Measurements from ENCODE around the gene MFAP4.

MFAP4 gene

GRCh38 chr17:19403021-19403420 lies 16.0 kb upstream of the MFAP4 start:
- Histone ChIP-seq H3K36me3 (ENCODE audit: insufficient read depth, low read length) (no peaks in the 10 kb centered on the region), H3K4me3 (ENCODE audit: low read length, poor library complexity, severe bottlenecking) (no peak overlapping the region), H3F3A (ENCODE audit: low read depth) (no peaks in the 10 kb centered on the region), H3K4me1 (ENCODE audit: insufficient read depth, low read length, poor library complexity, severe bottlenecking) (peaks cover 8% of the 10 kb centered on the region), H3K27me3 (ENCODE audit: insufficient read depth, low read length, poor library complexity, severe bottlenecking) (no peaks in the 10 kb centered on the region), H4K20me1 (ENCODE audit: insufficient read depth, low read length, poor library complexity, severe bottlenecking) (no peaks in the 10 kb centered on the region), H3K4me2 (ENCODE audit: low read depth, low read length, poor library complexity, severe bottlenecking) (no peak overlapping the region), H3K9ac (ENCODE audit: low read depth, low read length, poor library complexity, severe bottlenecking) (no peak overlapping the region), H3K79me2 (ENCODE audit: insufficient read depth, low read length) (no peaks in the 10 kb centered on the region), H3K9me2 (replicated peaks; ENCODE audit: low read depth, low read length) (no peaks in the 10 kb centered on the region), H3K9me3 (ENCODE audit: insufficient read depth, low read depth, low read length) (no peaks in the 10 kb centered on the region), H2AFZ (ENCODE audit: low read length) (no peak overlapping the region)
- no peak for TF ChIP-seq EZH2phosphoT487 (IDR thresholded peaks at IDR 0.05; ENCODE audit: borderline replicate concordance)
- no peak for TF ChIP-seq CTCF (conservative IDR thresholded peaks at IDR 0.05; ENCODE audit: low read length)

- Histone ChIP-seq H3K79me2 (ENCODE audit: insufficient read depth, low read length) (no peaks in the 10 kb centered on the region), H3K9me2 (replicated peaks; ENCODE audit: low read depth, low read length) (no peaks in the 10 kb centered on the region), H2AFZ (ENCODE audit: low read length) (no peak overlapping the region), H4K20me1 (ENCODE audit: insufficient read depth, low read length, poor library complexity, severe bottlenecking) (no peaks in the 10 kb centered on the region), H3K4me1 (ENCODE audit: insufficient read depth, low read length, poor library complexity, severe bottlenecking) (peaks cover 8% of the 10 kb centered on the region), H3K4me2 (ENCODE audit: low read depth, low read length, poor library complexity, severe bottlenecking) (no peak overlapping the region), H3K9me3 (ENCODE audit: insufficient read depth, low read depth, low read length) (no peaks in the 10 kb centered on the region), H3K4me3 (ENCODE audit: low read length, poor library complexity, severe bottlenecking) (no peak overlapping the region), H3K9ac (ENCODE audit: low read depth, low read length, poor library complexity, severe bottlenecking) (no peak overlapping the region), H3K27me3 (ENCODE audit: insufficient read depth, low read length, poor library complexity, severe bottlenecking) (no peaks in the 10 kb centered on the region), H3F3A (ENCODE audit: low read depth) (no peaks in the 10 kb centered on the region), H3K36me3 (ENCODE audit: insufficient read depth, low read length) (no peaks in the 10 kb centered on the region)
- TF ChIP-seq EZH2phosphoT487 (IDR thresholded peaks at IDR 0.05; ENCODE audit: borderline replicate concordance): no peak
- TF ChIP-seq CTCF (conservative IDR thresholded peaks at IDR 0.05; ENCODE audit: low read length): no peak
Measured at GRCh38 chr17:19402171-19402570, 15.2 kb upstream of the MFAP4 start.

GRCh38 chr17:19401321-19402010 lies 14.5 kb upstream of the MFAP4 start:
- H3K4me3 ChIP-seq (ENCODE audit: low read length, poor library complexity, severe bottlenecking): no peak overlapping the region
- no peaks in the 10 kb centered on the region for H3K27me3 ChIP-seq (ENCODE audit: insufficient read depth, low read length, poor library complexity, severe bottlenecking)
- no peaks in the 10 kb centered on the region for H3K9me2 ChIP-seq (replicated peaks; ENCODE audit: low read depth, low read length)
- H3K9ac ChIP-seq (ENCODE audit: low read depth, low read length, poor library complexity, severe bottlenecking): no peak overlapping the region
- H3K36me3 ChIP-seq (ENCODE audit: insufficient read depth, low read length): no peaks in the 10 kb centered on the region
- H3K9me3 ChIP-seq (ENCODE audit: insufficient read depth, low read depth, low read length): no peaks in the 10 kb centered on the region
- no peak overlapping the region for H2AFZ ChIP-seq (ENCODE audit: low read length)
- no peaks in the 10 kb centered on the region for H3F3A ChIP-seq (ENCODE audit: low read depth)
- peaks cover 8% of the 10 kb centered on the region for H3K4me1 ChIP-seq (ENCODE audit: insufficient read depth, low read length, poor library complexity, severe bottlenecking)
- H4K20me1 ChIP-seq (ENCODE audit: insufficient read depth, low read length, poor library complexity, severe bottlenecking): no peaks in the 10 kb centered on the region
- no peak for TF ChIP-seq EZH2phosphoT487 (IDR thresholded peaks at IDR 0.05; ENCODE audit: borderline replicate concordance)
- no peaks in the 10 kb centered on the region for H3K79me2 ChIP-seq (ENCODE audit: insufficient read depth, low read length)
- no peak overlapping the region for H3K4me2 ChIP-seq (ENCODE audit: low read depth, low read length, poor library complexity, severe bottlenecking)

Measured in Loucy (cell line).